Liver (tissue), 3 donors: ENCODE data around the gene NTM.

Experiments
- GABPA ChIP-seq, 2 donors: IDR thresholded peaks in 1 of 2; conservative IDR thresholded peaks in 1 of 2; 2 replicates each; pipeline ENCODE4 v1.6.1; 2016; ENCODE audit warnings: antibody characterized with exemption in 2 of 2, mild to moderate bottlenecking in 1 of 2, moderate library complexity in 1 of 2
- JUND ChIP-seq, 2 donors: IDR thresholded peaks; 2 replicates each; pipeline ENCODE4 v1.6.1; 2016; ENCODE audit warnings: antibody characterized with exemption in 2 of 2
- TAF1 ChIP-seq: conservative IDR thresholded peaks from 2 replicates; pipeline ENCODE4 v1.6.1; 2016; ENCODE audit warnings: antibody characterized with exemption, mild to moderate bottlenecking
- TF ChIP-seq, protein P1 (sequence below): fragments of 150-350 bp; IDR thresholded peaks from 2 replicates; pipeline ENCODE4 v1.5.1; 2017; ENCODE audit warnings: improper control_type of control experiment, low read depth, low read length; ENCODE audit not compliant: missing input control
- TF ChIP-seq, protein P2 (sequence below): IDR thresholded peaks from 2 replicates; pipeline ENCODE4 v1.6.1; 2016; ENCODE audit warnings: antibody characterized with exemption
- donor health status: healthy.
- donor health status: healthy.

DNA sequence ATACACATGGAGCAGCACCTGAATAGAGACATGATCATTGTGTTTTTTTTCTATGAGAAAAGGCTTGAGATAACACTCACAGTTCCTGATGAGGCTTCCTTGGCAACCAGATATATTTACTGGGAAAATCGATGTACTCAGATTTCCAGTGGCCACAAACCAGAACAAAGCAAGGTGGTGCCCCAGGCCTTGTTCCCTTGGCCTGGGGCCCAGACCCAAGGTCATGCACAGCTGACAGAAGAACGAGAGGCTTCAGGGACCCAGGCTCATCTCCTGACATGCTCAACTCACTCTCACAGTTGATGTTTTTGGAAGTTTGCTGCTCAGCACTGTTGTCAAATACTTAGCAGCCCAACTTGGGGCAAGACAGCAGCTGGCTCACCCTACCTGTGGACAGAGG is 281.8 kb downstream of the NTM start:
- TF ChIP-seq, protein P1, sequence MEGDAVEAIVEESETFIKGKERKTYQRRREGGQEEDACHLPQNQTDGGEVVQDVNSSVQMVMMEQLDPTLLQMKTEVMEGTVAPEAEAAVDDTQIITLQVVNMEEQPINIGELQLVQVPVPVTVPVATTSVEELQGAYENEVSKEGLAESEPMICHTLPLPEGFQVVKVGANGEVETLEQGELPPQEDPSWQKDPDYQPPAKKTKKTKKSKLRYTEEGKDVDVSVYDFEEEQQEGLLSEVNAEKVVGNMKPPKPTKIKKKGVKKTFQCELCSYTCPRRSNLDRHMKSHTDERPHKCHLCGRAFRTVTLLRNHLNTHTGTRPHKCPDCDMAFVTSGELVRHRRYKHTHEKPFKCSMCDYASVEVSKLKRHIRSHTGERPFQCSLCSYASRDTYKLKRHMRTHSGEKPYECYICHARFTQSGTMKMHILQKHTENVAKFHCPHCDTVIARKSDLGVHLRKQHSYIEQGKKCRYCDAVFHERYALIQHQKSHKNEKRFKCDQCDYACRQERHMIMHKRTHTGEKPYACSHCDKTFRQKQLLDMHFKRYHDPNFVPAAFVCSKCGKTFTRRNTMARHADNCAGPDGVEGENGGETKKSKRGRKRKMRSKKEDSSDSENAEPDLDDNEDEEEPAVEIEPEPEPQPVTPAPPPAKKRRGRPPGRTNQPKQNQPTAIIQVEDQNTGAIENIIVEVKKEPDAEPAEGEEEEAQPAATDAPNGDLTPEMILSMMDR = no peak
- TF ChIP-seq JUND (IDR thresholded peaks at IDR 0.05) (no peak), GABPA (IDR thresholded peaks at IDR 0.05 in 1 of 2, conservative IDR thresholded peaks at IDR 0.05 in 1 of 2) (no peak), TAF1 (no peak)
- TF ChIP-seq, protein P2, sequence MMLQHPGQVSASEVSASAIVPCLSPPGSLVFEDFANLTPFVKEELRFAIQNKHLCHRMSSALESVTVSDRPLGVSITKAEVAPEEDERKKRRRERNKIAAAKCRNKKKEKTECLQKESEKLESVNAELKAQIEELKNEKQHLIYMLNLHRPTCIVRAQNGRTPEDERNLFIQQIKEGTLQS = no peak
